Measurements from ENCODE around the gene TBC1D9B. TPM values are rescaled to one million over a fixed set of nuclear protein-coding genes. Genes with fewer than 3 reads are reported as not detected.

TBC1D9B gene
- total RNA-seq, 1 experiment from 2014 or later, result 70.9 TPM

GRCh38 chr5:179864686-179865085 lies 43.0 kb downstream of the TBC1D9B start (continued):
- TF ChIP-seq PRDM15 (CRISPR knock-in tag; IDR thresholded peaks at IDR 0.05), result no peak
- no peak for TF ChIP-seq ETV6 (CRISPR knock-in tag; IDR thresholded peaks at IDR 0.05)
- no peak for TF ChIP-seq ZNF512 (CRISPR knock-in tag; IDR thresholded peaks at IDR 0.05; ENCODE audit: borderline replicate concordance)
- TF ChIP-seq SOX15 (CRISPR knock-in tag; IDR thresholded peaks at IDR 0.05), result no peak
- TF ChIP-seq ZBTB43 (CRISPR knock-in tag; IDR thresholded peaks at IDR 0.05), result no peak
- TF ChIP-seq ZNF219 (CRISPR knock-in tag; IDR thresholded peaks at IDR 0.05; ENCODE audit: borderline replicate concordance), result no peak
- TF ChIP-seq SP1 (CRISPR knock-in tag; conservative IDR thresholded peaks at IDR 0.05), result no peak
- TF ChIP-seq TP53 (CRISPR knock-in tag; IDR thresholded peaks at IDR 0.05), result no peak
- TF ChIP-seq FOXP4 (CRISPR knock-in tag; IDR thresholded peaks at IDR 0.05), result no peak
- no peak for TF ChIP-seq RORB (CRISPR knock-in tag; IDR thresholded peaks at IDR 0.05)
- no peak for TF ChIP-seq TEAD1 (CRISPR knock-in tag; IDR thresholded peaks at IDR 0.05)

- Mint-ChIP-seq H3K27ac (no peak overlapping the region), H3K36me3 (peaks cover 49% of the 10 kb centered on the region), H3K4me1 (peaks cover 13% of the 10 kb centered on the region), H3K27me3 (ENCODE audit: low read depth) (no peaks in the 10 kb centered on the region; the same call in 1 of the 2 replicates), H3K9me3 (peaks cover 7% of the 10 kb centered on the region), H3K4me3 (no peak overlapping the region)
- CTCF ChIA-PET, result no interaction called here
- DNase-seq (ENCODE audit: low spot score), result no peak
- POLR2A ChIA-PET, result no interaction called here
- ATAC-seq, result no peak
- TF ChIP-seq GABPB1 (CRISPR knock-in tag; IDR thresholded peaks at IDR 0.05) (no peak), JAZF1 (CRISPR knock-in tag; IDR thresholded peaks at IDR 0.05) (no peak), MXD4 (CRISPR knock-in tag; IDR thresholded peaks at IDR 0.05; ENCODE audit: borderline replicate concordance) (no peak), FOXK1 (CRISPR knock-in tag; IDR thresholded peaks at IDR 0.05) (no peak), NFYB (CRISPR knock-in tag; conservative IDR thresholded peaks at IDR 0.05; ENCODE audit: low read depth) (no peak), CREB1 (CRISPR knock-in tag; IDR thresholded peaks at IDR 0.05) (no peak), ATF3 (CRISPR knock-in tag; conservative IDR thresholded peaks at IDR 0.05) (no peak), KAT7 (CRISPR knock-in tag; IDR thresholded peaks at IDR 0.05; ENCODE audit: borderline replicate concordance) (no peak), ZNF425 (CRISPR knock-in tag; conservative IDR thresholded peaks at IDR 0.05) (no peak), ZNF232 (CRISPR knock-in tag; IDR thresholded peaks at IDR 0.05) (no peak), HMGA2 (CRISPR knock-in tag; IDR thresholded peaks at IDR 0.05) (no peak), FOXP4 (CRISPR knock-in tag; IDR thresholded peaks at IDR 0.05) (no peak), SMAD3 (CRISPR knock-in tag; IDR thresholded peaks at IDR 0.05; ENCODE audit: borderline replicate concordance) (no peak), NR1H2 (CRISPR knock-in tag; IDR thresholded peaks at IDR 0.05) (no peak)
Measured at GRCh38 chr5:179863449-179864085, 44.1 kb downstream of the TBC1D9B start.
